ENCODE measurements around the gene GEMIN5. TPM values are rescaled to one million over a fixed set of nuclear protein-coding genes. Genes with fewer than 3 reads are reported as not detected.
"Not testable (repeated sequence)": the region's sequence is repeated elsewhere in the genome, so short reads cannot be mapped to it uniquely, and the experiment has no call there.

Gene GEMIN5, protein sequence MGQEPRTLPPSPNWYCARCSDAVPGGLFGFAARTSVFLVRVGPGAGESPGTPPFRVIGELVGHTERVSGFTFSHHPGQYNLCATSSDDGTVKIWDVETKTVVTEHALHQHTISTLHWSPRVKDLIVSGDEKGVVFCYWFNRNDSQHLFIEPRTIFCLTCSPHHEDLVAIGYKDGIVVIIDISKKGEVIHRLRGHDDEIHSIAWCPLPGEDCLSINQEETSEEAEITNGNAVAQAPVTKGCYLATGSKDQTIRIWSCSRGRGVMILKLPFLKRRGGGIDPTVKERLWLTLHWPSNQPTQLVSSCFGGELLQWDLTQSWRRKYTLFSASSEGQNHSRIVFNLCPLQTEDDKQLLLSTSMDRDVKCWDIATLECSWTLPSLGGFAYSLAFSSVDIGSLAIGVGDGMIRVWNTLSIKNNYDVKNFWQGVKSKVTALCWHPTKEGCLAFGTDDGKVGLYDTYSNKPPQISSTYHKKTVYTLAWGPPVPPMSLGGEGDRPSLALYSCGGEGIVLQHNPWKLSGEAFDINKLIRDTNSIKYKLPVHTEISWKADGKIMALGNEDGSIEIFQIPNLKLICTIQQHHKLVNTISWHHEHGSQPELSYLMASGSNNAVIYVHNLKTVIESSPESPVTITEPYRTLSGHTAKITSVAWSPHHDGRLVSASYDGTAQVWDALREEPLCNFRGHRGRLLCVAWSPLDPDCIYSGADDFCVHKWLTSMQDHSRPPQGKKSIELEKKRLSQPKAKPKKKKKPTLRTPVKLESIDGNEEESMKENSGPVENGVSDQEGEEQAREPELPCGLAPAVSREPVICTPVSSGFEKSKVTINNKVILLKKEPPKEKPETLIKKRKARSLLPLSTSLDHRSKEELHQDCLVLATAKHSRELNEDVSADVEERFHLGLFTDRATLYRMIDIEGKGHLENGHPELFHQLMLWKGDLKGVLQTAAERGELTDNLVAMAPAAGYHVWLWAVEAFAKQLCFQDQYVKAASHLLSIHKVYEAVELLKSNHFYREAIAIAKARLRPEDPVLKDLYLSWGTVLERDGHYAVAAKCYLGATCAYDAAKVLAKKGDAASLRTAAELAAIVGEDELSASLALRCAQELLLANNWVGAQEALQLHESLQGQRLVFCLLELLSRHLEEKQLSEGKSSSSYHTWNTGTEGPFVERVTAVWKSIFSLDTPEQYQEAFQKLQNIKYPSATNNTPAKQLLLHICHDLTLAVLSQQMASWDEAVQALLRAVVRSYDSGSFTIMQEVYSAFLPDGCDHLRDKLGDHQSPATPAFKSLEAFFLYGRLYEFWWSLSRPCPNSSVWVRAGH (N-terminal part only)
- total RNA-seq, result 23.9 TPM

DNA sequence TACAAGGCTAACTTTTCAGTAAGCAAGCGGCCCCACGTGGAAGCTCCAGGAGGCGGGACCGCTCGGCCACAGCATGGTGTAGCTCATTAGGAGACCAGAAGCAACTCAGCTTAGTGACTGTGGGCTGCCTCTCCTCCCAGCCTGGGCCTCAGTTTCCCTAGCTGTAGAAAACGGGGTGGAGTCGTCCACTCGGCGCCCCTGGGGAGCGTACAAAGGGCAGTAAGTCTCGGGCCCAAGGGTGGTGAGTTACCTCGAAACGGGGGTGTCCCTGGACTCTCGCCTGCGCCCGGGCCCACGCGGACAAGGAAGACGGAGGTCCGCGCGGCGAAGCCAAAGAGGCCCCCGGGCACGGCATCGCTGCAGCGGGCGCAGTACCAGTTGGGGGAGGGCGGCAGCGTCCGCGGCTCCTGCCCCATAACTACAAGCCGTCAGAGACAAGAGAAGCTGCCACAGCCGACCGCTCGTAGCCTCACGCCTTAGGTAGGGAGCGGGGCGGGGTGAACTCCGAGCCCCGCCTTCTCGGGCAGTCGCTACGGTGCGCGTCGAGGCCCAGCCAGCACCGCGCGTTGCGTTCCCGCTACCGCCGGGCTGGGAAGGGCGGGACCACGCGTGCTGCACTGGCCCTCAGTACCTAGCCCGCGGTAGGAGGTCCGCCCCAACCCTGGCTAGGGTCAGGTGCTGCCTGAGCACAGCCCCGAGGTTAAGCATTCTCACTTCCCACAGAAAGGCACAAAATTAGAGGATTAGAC lies at the start of gene GEMIN5:
Gene GEMIN5, minus strand, starts transcription at position 494 of the 749 bp plus-strand sequence. Its CDS starts 78 bp downstream, at position 416.
- DNase-seq, result peak; percentile 93

DNA sequence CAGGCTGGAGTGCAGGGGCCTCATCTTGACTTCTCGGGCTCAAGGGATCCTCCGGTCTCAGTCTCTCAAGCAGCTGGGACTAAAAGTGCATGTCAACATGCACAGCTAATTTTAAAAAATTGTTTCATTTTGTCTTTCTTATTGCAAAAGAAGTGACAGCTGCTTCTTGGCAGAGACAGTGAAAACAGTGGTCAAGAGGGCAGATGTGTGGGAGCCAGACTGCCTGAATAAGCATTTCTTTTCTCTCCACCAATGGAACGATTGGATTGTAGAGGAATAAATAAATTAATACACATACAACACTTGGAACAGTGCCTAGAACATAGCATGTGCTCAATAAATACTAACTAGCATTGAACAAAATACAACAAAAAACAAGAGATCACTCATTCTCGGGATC lies 48.1 kb upstream of the GEMIN5 start:
- DNase-seq, result peak; percentile 3

DNA sequence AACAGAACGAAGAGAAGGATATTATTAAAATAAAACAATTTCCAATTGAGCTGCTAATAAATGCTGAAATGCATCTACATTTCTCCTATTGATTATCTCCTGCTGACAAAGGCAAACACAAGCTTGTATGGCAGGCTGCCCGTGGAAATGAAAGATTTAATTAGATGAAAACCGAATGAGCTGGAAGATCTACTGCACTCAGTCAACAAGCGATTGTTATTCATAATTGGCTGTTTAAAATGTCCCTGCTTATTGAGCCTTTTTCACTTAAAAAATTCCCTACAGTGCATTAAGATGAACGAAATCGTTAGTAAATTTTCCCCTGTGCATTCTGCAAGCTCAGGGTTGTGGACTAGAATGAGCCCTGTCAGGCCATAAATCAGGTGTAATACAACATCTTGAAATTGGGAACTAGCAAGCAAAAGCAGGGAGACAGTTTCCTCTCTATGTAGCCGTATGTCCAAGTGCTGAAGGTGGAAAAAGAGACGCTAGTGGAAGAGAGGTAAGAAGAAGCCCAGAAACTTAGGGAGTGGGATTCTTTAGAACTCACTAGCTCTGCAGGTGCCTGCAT lies 47.0 kb upstream of the GEMIN5 start:
- no peak for DNase-seq

DNA sequence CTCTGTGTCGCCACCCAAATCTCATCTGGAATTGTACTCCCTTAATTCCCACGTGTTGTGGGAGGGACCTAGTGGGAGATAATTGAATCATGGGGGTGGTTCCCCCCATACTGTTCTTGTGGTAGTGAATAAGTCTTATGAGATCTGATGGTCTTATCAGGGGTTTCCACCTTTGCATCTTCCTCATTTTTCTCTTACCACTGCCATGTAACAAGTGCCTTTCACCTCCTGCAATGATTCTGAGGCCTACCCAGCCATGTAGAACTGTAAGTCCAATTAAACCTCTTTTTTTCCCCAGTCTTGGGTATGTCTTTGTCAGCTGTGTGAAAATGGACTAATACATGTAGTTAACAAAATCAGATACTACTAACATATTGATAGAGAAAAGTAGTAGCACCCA lies 40.3 kb upstream of the GEMIN5 start:
- not testable (repeated sequence) for DNase-seq

DNA sequence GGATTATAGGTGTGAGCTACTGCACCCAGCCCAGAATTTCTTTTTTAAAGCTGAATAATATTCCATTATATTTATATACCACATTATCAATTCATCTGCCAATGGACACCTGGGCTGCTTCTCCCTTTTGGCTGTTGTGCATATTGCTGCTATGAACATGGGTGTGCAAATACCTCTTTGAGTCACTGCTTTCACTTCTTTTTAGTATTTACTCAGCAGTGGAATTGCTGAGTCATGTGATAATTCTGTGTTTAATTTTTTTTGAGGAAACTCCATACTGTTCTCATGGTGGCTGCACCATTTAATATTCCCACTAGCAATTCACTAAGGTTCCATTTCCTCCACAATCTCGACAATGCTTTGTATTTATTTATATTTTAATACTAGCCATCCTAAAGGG lies 39.4 kb upstream of the GEMIN5 start:
- no peak for DNase-seq

DNA sequence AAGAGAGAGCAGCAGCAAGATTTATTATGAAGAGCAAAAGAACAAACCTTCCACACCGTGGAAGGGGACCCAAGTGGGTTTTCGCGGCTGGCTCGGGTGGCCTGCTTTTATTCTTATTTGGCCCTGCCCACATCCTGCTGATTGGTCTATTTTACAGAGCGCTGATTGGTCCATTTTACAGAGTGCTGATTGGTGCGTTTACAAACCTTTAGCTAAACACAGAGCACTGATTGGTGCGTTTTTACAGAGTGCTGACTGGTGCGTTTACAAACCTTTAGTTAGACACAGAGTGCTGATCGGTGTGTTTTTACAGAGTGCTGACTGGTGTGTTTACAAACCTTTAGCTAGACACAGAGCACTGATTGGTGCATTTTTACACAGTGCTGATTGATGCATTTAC lies 38.1 kb upstream of the GEMIN5 start:
- DNase-seq, result not testable (repeated sequence)

DNA sequence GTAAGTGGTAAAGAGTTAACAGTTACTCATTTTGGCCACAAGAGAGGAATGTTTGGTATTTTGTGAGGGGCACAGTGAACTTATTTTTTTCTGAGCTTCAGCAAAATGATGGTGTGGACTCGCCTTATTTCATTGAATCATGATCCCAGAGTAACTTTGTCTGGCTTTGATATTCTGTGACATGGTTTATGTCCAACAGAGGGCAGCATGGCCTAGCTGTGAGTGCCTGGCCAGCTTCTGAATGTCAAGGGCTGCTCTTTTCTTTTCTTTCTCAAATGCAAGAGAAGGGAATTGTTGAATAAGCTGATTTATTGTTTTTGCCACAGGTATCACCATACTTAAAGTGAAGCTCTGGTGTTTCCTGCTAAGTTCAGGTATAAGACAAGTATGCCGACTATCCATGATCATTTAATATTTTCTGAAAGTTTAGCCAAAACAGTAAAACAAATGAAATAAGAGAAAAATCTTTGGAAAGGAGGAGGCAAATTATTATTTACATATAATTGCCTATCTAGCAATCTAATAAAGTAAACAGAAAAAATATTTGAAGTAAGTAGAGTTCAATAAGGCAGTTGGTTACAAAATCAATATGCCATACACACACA lies 34.6 kb upstream of the GEMIN5 start:
- DNase-seq, result peak; percentile 64

DNA sequence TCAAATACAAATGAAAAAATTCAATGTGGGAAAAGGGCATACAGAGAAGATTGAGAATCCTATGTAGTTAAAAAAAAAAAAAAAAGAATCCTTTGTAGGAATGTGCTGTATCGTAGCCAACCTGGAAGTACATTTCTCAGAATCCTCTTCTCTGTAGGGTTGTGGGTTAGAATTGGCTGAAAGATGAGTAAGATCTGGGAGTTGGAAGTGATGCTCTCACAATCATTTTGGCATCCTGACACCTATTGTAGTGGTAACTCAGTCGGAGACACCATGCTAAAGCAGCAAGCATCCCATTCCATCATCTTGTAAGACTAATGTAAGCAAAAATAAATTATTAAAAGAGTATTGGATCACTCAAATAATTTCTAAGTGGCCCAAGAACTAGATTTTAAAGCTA lies 33.5 kb upstream of the GEMIN5 start:
- no peak for DNase-seq

DNA sequence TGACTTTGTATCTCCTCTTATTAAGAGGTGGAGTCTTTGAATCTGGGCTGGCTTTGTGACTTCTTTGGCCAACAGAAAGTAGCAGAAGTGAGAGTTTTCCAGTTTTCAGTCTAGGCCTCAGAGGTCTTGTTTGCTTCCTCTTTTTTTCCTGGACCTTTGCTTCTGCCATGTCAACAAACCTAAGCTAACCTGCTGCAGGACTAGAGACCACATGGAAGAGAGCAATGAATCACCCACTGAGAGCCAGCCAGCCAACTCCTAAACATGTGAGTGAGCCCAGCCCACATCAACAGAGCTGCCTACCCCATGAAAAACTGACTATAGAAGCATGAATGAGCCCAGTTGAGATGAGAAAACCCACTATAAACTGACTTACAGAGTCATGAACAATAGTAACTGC lies 32.7 kb upstream of the GEMIN5 start:
- no peak for DNase-seq

DNA sequence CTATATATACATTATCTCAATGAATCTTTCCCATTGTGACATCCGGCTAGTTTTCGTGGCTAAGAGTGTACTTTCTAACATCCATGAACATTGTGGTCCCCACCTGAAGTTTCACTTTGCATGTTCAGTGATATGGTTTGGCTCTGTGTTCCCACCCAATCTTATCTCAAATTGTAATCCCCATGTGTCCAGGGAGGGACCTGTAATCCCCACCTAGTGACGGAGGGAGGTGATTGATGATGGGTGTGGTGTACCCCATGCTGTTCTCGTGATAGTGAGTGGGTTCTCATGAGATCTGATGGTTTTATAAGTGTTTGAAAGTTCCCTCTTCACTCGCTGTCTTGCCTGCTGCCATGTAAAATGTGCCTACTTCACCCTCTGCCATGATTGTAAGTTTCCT lies 30.9 kb upstream of the GEMIN5 start:
- no peak for DNase-seq

DNA sequence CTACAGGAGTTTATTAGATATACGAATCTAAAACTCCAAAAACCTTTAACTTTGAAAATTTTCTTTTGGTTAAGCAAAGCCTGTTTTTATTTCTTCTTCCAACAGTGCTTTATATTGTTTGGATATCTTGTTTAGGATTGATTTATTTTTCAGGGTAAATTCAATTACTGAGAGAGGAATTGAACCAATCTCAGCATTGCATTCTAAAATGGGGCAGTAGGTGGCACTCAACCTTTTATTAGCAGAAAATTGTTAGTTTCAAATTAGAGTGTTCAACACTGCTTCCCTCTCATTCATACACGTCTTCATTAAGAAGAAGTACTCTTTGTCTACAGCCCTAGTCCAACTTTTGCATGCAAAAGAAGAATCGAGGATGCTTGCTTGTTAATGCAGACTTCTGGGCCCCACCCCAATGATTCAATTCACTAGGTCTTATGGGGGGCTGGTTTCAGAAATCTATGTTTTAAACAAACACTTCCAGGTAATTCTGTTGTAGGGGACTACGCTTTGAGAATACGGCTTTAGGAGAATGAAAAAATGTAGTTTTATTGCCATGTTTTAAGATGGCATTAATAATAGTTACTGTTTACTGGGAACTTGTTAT lies 29.5 kb upstream of the GEMIN5 start:
- DNase-seq, result no peak

DNA sequence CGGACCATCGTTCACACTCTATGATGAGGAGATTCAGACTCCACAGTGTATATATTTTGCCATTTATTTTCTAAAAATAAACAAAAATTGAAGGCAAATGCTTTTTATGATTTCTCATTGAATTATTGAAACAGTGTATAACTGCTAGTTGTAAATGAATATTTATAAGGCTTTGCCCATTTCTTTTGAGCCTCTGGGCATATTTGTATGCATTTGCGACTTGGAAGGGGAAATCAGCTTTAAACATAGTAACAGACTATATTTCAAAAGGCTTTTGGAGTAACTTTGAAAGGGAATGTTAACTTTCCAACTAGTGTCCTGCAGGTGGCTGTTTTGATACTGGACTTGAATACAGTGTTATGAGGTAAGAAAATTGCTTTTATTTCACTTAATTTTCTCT lies 28.9 kb upstream of the GEMIN5 start:
- no peak for DNase-seq

DNA sequence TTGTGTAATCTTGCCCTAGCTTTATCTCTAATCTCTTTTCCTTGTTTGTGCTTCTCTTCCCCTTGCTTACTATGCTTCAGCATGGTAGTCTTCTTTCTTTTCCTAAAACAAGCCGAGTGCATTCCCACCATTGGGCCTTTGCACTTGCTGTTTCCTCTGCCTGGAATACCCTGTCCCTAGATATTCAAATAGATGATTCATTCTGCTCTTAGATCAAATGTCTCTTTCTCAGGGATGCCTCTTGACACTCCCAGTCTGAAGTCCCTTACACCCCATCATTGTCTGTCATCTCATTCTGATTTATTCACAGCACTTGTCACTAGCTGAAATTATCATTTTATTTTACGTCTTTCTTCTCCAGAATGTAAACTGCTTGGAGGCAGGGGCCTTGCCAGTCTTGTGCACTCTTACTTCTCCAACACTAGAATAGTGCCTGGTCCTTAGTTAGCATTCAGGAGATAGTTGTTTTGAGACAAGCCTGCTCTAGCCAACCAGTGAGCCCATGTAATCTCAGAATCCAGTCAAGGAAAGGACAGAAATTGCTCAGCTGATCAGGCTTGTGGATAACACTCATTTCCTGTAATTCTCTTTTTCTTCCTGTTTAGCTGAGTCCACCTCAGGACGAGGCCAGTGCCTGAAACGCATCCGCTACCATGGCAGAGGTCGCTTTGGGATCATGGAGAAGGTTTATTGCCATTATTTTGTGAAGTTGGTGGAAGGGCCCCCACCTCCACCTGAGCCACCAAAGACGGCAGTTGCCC lies 28.2 kb upstream of the GEMIN5 start:
- DNase-seq, result no peak

DNA sequence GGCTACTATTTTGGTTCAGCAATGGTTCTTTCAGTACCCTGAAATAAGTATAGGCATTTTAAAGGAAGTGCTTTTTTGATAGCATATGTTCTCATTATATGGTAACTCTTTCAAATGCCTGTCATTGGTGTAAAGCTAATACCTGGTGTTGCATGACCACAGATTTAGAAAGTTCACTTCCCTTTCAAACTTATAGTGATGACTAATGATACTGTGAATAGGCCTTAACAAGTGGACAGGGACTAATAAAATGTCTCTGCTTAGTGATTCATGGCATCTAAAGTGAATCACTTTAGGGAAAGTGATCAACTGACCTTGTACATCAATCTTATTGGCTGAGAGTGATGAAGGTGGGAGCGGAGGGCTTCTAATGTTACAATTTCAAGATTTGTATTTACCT lies 24.5 kb upstream of the GEMIN5 start:
- DNase-seq, result no peak

DNA sequence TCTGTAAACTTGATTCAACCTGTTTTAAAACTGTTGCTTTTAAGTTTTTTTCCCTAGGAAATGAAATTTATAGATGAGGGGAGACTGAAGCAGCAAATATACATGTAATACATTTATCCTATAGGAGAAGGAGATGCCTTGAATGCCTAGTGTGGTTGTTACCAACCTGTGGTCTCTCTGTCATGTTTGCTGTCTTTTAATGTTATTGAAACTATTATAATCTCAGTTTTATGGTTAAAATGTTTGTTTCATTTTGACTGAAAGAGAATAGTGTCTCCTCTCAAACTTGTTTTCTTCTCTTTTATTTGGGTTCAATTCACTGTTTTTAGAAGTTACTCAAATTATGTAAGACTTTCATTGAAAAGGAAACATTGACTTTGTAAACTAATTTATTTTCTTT lies 18.7 kb upstream of the GEMIN5 start:
- no peak for DNase-seq

DNA sequence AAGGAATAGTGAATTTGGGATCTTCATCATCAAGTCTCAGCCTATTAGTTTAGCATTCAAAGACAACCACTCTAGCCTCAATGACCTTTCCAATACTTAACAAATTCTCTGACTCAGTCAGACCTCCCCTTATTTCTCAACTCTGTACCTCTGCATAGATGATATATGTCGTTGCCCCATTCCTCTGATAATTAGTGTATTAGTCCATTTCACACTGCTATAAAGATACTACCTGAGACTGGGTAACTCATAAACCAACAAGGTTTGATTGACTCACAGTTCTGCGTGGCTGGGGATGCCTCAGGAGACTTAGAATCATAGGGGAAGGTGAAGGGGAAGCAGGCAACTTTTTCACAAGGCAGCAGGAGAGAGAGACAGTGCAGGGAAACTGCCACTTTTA lies 11.8 kb upstream of the GEMIN5 start:
- DNase-seq, result no peak

DNA sequence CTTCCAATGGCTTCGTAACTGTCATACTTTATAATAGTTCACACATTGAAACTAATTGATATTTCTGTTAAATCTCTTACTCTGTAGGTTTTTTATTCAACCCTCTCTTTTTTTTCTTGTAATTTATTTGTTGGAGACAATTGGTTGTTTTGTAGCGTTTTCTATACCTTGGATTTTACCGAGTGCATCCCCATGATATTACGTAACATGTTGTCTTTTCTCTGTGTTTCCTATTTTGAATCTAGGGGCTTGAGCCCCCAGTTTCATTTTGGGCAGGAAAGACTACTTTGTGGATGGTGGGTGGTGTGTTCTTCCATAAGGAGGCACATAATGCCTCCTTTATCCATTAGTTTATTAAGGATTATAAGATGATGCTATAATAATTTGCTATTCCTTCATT lies 10.3 kb upstream of the GEMIN5 start:
- DNase-seq, result no peak

DNA sequence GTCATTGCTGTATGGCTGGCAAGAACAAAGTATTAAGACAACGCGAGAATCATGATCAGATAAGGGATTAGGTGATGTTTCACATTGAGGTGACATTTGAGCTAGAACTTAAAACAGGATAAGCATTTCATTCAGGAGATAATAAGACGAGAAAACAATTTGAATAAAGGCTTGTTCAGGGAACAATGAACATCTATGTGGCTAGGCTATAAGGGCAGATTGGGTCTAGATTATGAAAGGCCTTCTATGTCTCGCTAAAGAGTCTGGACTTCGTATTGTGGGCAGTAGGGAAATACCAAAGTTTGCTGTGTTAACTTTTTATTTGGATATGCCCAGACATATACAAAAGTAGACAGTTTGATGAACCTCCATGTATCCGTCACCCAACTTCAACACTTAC lies 9.8 kb upstream of the GEMIN5 start:
- no peak for DNase-seq

DNA sequence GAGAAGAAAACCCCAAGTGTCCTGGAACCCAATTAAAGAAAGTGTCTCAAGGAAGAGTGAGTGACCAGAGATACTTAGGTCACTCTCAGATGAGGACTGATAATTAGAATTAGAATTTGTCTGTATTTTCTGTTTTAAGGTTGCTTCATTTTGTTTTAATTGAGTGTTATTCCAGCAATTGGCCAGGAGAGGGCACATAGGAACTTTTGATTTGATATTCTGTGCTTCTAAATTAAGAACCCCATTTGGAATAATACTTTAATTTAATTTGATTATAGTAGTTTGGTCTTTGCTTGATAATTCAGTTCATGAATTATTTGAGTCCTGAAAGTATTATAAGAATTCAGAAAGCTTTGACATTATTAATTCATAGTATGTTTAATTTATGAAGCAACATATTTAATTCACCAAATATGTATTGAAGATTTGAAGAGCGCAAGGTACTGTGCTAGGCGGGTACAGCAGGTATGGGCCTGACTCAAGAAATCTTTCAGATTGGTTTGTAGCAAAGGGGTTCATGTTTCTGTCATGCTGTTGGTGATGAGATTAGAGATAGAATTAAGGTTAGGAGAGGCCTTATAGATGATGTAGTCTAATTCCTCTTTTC lies 7.8 kb upstream of the GEMIN5 start:
- peak; percentile 39 for DNase-seq
